IgD-negative memory B cell (primary cell): Measurements from ENCODE around the gene C10orf143. TPM values are rescaled to one million over a fixed set of nuclear protein-coding genes. Genes with fewer than 3 reads are reported as not detected.

Experiments used
- polyA plus RNA-seq: library from polyadenylated mRNA; unstranded; fragments of 300-500 nt; fragmentation: Illumina TruSeq; gene quantifications from one replicate; pipeline ENCODE4 v1.2.3, GENCODE V29; 2021

Gene C10orf143
- polyA plus RNA-seq, 1 donor from 2014 or later, result 21.1 TPM

Other genes with a start within 250 kb of the C10orf143 start
- gene EBF3, start 146.6 kb downstream of the C10orf143 start, polyA plus RNA-seq, result not detected
- gene GLRX3, start 25.6 kb upstream of the C10orf143 start, polyA plus RNA-seq, result 78.7 TPM